Glutamatergic neuron (in vitro differentiated cells): ENCODE results near the gene PTPRN2. TPM values are rescaled to one million over a fixed set of nuclear protein-coding genes. Genes with fewer than 3 reads are reported as not detected.
"Not testable (repeated sequence)": the region's sequence is repeated elsewhere in the genome, so short reads cannot be mapped to it uniquely, and the experiment has no call there.

Experiments used
- DNase-seq: peaks from one replicate; pipeline ENCODE4 v3.0.0; 2022
- H3K27ac Mint-ChIP-seq: one replicate; pipeline ENCODE4 v1.8.0; 2020; ENCODE audit warnings: mild to moderate bottlenecking, mixed read lengths, inconsistent platforms; ENCODE audit not compliant: unreplicated experiment
- H3K27me3 Mint-ChIP-seq: one replicate; pipeline ENCODE4 v1.8.0; 2020; ENCODE audit warnings: mild to moderate bottlenecking, moderate library complexity, mixed read lengths, inconsistent platforms; ENCODE audit not compliant: unreplicated experiment
- H3K36me3 Mint-ChIP-seq: one replicate; pipeline ENCODE4 v1.8.0; 2020; ENCODE audit warnings: mild to moderate bottlenecking, mixed read lengths, inconsistent platforms; ENCODE audit not compliant: unreplicated experiment
- H3K4me1 Mint-ChIP-seq: one replicate; pipeline ENCODE4 v1.8.0; 2020; ENCODE audit warnings: mild to moderate bottlenecking, low read depth, mixed read lengths, inconsistent platforms; ENCODE audit not compliant: unreplicated experiment
- H3K4me3 Mint-ChIP-seq: one replicate; pipeline ENCODE4 v1.8.0; 2020; ENCODE audit warnings: mild to moderate bottlenecking, mixed read lengths, inconsistent platforms; ENCODE audit not compliant: unreplicated experiment
- H3K9me3 Mint-ChIP-seq: one replicate; pipeline ENCODE4 v1.8.0; 2020; ENCODE audit warnings: mild to moderate bottlenecking, moderate library complexity, mixed read lengths, inconsistent platforms; ENCODE audit not compliant: unreplicated experiment
- CTCF ChIP-seq: fragments of 200-600 bp; sonication (generic); IDR thresholded peaks from one replicate; pipeline ENCODE4 v1.5.0; 2021; ENCODE audit not compliant: partially characterized antibody, unreplicated experiment
- total RNA-seq: library from RNA; stranded (reverse); fragmentation: NEBNext Ultra II Directional; extraction: Animal tissue kit (Norgen Biotek cat#: 25700); gene quantifications from one replicate; pipeline ENCODE4 v1.2.1, GENCODE V29; 2021; ENCODE audit not compliant: unreplicated experiment

The PTPRN2 gene
- total RNA-seq, 1 donor from 2014 or later = 49.0 TPM

- H3K27me3 Mint-ChIP-seq = peaks cover 2% of the 10 kb centered on the region
- peaks cover 20% of the 10 kb centered on the region for H3K9me3 Mint-ChIP-seq
- no peaks in the 10 kb centered on the region for H3K4me1 Mint-ChIP-seq
- H3K4me3 Mint-ChIP-seq = no peak overlapping the region
- DNase-seq = no peak
- peaks cover 7% of the 10 kb centered on the region for H3K36me3 Mint-ChIP-seq
- no peak for TF ChIP-seq CTCF
- no peak overlapping the region for H3K27ac Mint-ChIP-seq
These were observed 805.6 kb downstream of the PTPRN2 start for GRCh38 chr7:157782041-157782440.

- peaks cover 5% of the 10 kb centered on the region for H3K27me3 Mint-ChIP-seq
- no peak overlapping the region for H3K27ac Mint-ChIP-seq
- H3K4me3 Mint-ChIP-seq = no peak overlapping the region
- H3K36me3 Mint-ChIP-seq = peaks cover 10% of the 10 kb centered on the region
- no peak for TF ChIP-seq CTCF
- no peak for DNase-seq
- peaks cover 21% of the 10 kb centered on the region for H3K9me3 Mint-ChIP-seq
- H3K4me1 Mint-ChIP-seq = no peaks in the 10 kb centered on the region
These were observed 806.9 kb downstream of the PTPRN2 start for GRCh38 chr7:157780721-157781120.

GRCh38 chr7:157780312-157780711 is 807.3 kb downstream of the PTPRN2 start:
- H3K27me3 Mint-ChIP-seq = peaks cover 5% of the 10 kb centered on the region
- H3K4me1 Mint-ChIP-seq = no peaks in the 10 kb centered on the region
- H3K27ac Mint-ChIP-seq = no peak overlapping the region
- no peak for DNase-seq
- H3K4me3 Mint-ChIP-seq = no peak overlapping the region
- no peak for TF ChIP-seq CTCF
- peaks cover 10% of the 10 kb centered on the region for H3K36me3 Mint-ChIP-seq
- H3K9me3 Mint-ChIP-seq = peaks cover 21% of the 10 kb centered on the region

- no peak for TF ChIP-seq CTCF
- no peaks in the 10 kb centered on the region for H3K4me1 Mint-ChIP-seq
- peaks cover 9% of the 10 kb centered on the region for H3K27me3 Mint-ChIP-seq
- no peak for DNase-seq
- H3K36me3 Mint-ChIP-seq = peaks cover 10% of the 10 kb centered on the region
- peaks cover 26% of the 10 kb centered on the region for H3K9me3 Mint-ChIP-seq
- H3K4me3 Mint-ChIP-seq = no peak overlapping the region
- no peak overlapping the region for H3K27ac Mint-ChIP-seq
These were observed 808.4 kb downstream of the PTPRN2 start for GRCh38 chr7:157779206-157779605.

GRCh38 chr7:157777194-157777762 is 810.3 kb downstream of the PTPRN2 start:
- not testable (repeated sequence) for DNase-seq, H3K4me1 Mint-ChIP-seq, H3K4me3 Mint-ChIP-seq
- Mint-ChIP-seq H3K27me3 (peaks cover 11% of the 10 kb centered on the region), H3K36me3 (peaks cover 18% of the 10 kb centered on the region), H3K27ac (peak overlapping the region; percentile 56), H3K9me3 (peaks cover 31% of the 10 kb centered on the region)
